SK-N-SH (cell line): Measurements from ENCODE around the gene MYH6. TPM values are rescaled to one million over a fixed set of nuclear protein-coding genes. Genes with fewer than 3 reads are reported as not detected.

ENCODE experiments used
- CTCF ChIA-PET: fragments of 300-600, 350-600 bp; formaldehyde crosslinking; extraction: SDS; loops from one replicate; lab custom pipeline; 2021; lab: Yijun Ruan, JAX
- POLR2A ChIA-PET: fragments of 350-600 bp; sonication (Branson Sonifier 250); formaldehyde crosslinking; extraction: SDS; loops from one replicate; lab custom pipeline; 2020; ENCODE audit warnings: antibody characterized with exemption, inconsistent platforms; lab: Yijun Ruan, JAX
- DNase-seq: peaks from one replicate; pipeline ENCODE4 v3.0.0; 2012
- H2AFZ ChIP-seq: fragments of 200-600 bp; sonication (generic); 2 replicates; pipeline ENCODE4 v1.8.1; 2016; ENCODE audit warnings: antibody characterized with exemption, mild to moderate bottlenecking, low read depth
- H3F3A ChIP-seq: fragments of 200-600 bp; sonication (generic); replicated peaks from 2 replicates; pipeline ENCODE3; 2016; ENCODE audit warnings: antibody characterized with exemption, mild to moderate bottlenecking; ENCODE audit not compliant: insufficient read depth
- H3K27ac ChIP-seq, 2 experiments: fragments of 200-500 bp in 1 of 2; fragments of 200-600 bp in 1 of 2; sonication (Bioruptor generic) in 1 of 2; sonication (generic), shearing (Covaris generic) in 1 of 2; 2 replicates each; pipeline versions ENCODE4 v1.5.1 to v1.6.1; 2014 to 2016; ENCODE audit warnings: low read depth in 2 of 2, inconsistent platforms in 1 of 2, low read length in 1 of 2, mild to moderate bottlenecking in 1 of 2, mixed read lengths in 1 of 2
- H3K27me3 ChIP-seq: fragments of 200-600 bp; sonication (generic), shearing (Covaris generic); 2 replicates; pipeline ENCODE4 v1.6.1; 2016; ENCODE audit warnings: mixed run types; ENCODE audit not compliant: insufficient read depth
- H3K36me3 ChIP-seq, 2 experiments: fragments of 200-500 bp in 1 of 2; fragments of 200-600 bp in 1 of 2; sonication (Bioruptor generic) in 1 of 2; sonication (generic) in 1 of 2; replicated peaks in 1 of 2; 2 replicates each; pipeline versions ENCODE3 to v1.5.1; 2014 to 2016; ENCODE audit warnings: low read length in 1 of 2, mild to moderate bottlenecking in 1 of 2; ENCODE audit not compliant: insufficient read depth in 2 of 2, control insufficient read depth in 1 of 2
- H3K4me1 ChIP-seq, 2 experiments: fragments of 200-500 bp in 1 of 2; fragments of 200-600 bp in 1 of 2; sonication (Bioruptor generic) in 1 of 2; sonication (generic), shearing (Covaris generic) in 1 of 2; 2 replicates each; pipeline versions ENCODE4 v1.5.1 to v1.6.1; 2014 to 2016; ENCODE audit warnings: low read depth in 1 of 2, low read length in 1 of 2, mixed run types in 1 of 2; ENCODE audit not compliant: insufficient read depth in 2 of 2, control insufficient read depth in 1 of 2
- H3K4me2 ChIP-seq: fragments of 200-600 bp; sonication (generic), shearing (Covaris generic); 2 replicates; pipeline ENCODE4 v1.6.1; 2017; ENCODE audit warnings: mixed run types
- H3K4me3 ChIP-seq, 2 experiments: fragments of 200-500 bp in 1 of 2; fragments of 200-600 bp in 1 of 2; sonication (Bioruptor generic) in 1 of 2; sonication (generic), shearing (Covaris generic) in 1 of 2; 2 replicates each; pipeline versions ENCODE4 v1.5.1 to v1.8.1; 2014 to 2016; ENCODE audit warnings: low read depth in 2 of 2, inconsistent platforms in 1 of 2, low read length in 1 of 2, mild to moderate bottlenecking in 1 of 2, mixed read lengths in 1 of 2, moderate library complexity in 1 of 2
- H3K79me2 ChIP-seq: fragments of 200-600 bp; sonication (generic); 2 replicates; pipeline ENCODE4 v1.8.1; 2017; ENCODE audit warnings: mild to moderate bottlenecking; ENCODE audit not compliant: insufficient read depth
- H3K9ac ChIP-seq: fragments of 200-600 bp; sonication (generic); 2 replicates; pipeline ENCODE4 v1.6.1; 2017; ENCODE audit warnings: mixed run types
- H3K9me2 ChIP-seq: fragments of 200-600 bp; sonication (generic); 2 replicates; pipeline ENCODE4 v1.6.1; 2017; ENCODE audit warnings: mixed run types
- H3K9me3 ChIP-seq: fragments of 200-600 bp; sonication (generic); 2 replicates; pipeline ENCODE4 v1.6.1; 2017; ENCODE audit warnings: mixed run types, mild to moderate bottlenecking, moderate library complexity
- H4K20me1 ChIP-seq: fragments of 200-600 bp; sonication (generic); 2 replicates; pipeline ENCODE4 v1.6.1; 2017; ENCODE audit warnings: mild to moderate bottlenecking, mixed run types; ENCODE audit not compliant: insufficient read depth
- CHD2 ChIP-seq: fragments of 150-350 bp; IDR thresholded peaks from 2 replicates; pipeline ENCODE4 v1.6.1; 2018; ENCODE audit warnings: low read length; ENCODE audit not compliant: partially characterized antibody
- FOXJ3 ChIP-seq: sonication (generic); formaldehyde crosslinking; IDR thresholded peaks from 2 replicates; pipeline ENCODE4 v1.5.1; 2020; ENCODE audit warnings: mild to moderate bottlenecking, missing genetic modification reagents
- FOXM1 ChIP-seq: IDR thresholded peaks from 2 replicates; pipeline ENCODE4 v1.4.0; 2012; ENCODE audit warnings: low read depth, mild to moderate bottlenecking
- GATA2 ChIP-seq: sonication (generic); formaldehyde crosslinking; IDR thresholded peaks from 2 replicates; pipeline ENCODE4 v1.5.0; 2020; ENCODE audit warnings: mild to moderate bottlenecking, missing genetic modification reagents
- JUND ChIP-seq: IDR thresholded peaks from 2 replicates; pipeline ENCODE4 v1.4.0; 2012
- MAX ChIP-seq: IDR thresholded peaks from 2 replicates; pipeline ENCODE4 v1.4.0; 2012; ENCODE audit warnings: low read depth
- MEF2A ChIP-seq: IDR thresholded peaks from 2 replicates; pipeline ENCODE4 v1.4.0; 2012; ENCODE audit warnings: low read depth, borderline replicate concordance
- NFIC ChIP-seq: IDR thresholded peaks from 2 replicates; pipeline ENCODE4 v1.4.0; 2012; ENCODE audit warnings: borderline replicate concordance
- POLR2AphosphoS5 ChIP-seq: IDR thresholded peaks from 2 replicates; pipeline ENCODE4 v1.6.1; 2012; ENCODE audit warnings: low read depth, low read length
- RAD21 ChIP-seq: IDR thresholded peaks from 2 replicates; pipeline ENCODE4 v1.6.1; 2012; ENCODE audit warnings: mild to moderate bottlenecking, low read length
- RCOR1 ChIP-seq: fragments of 150-350 bp; IDR thresholded peaks from 2 replicates; pipeline ENCODE4 v1.6.1; 2017; ENCODE audit warnings: antibody characterized with exemption, low read length
- RFX5 ChIP-seq: IDR thresholded peaks from 2 replicates; pipeline ENCODE4 v1.6.1; 2012; ENCODE audit warnings: mild to moderate bottlenecking, improper control_type of control experiment, low read length
- SMC3 ChIP-seq: IDR thresholded peaks from 2 replicates; pipeline ENCODE4 v1.6.1; 2012; ENCODE audit warnings: low read depth, low read length, improper control_type of control experiment
- TCF12 ChIP-seq: IDR thresholded peaks from 2 replicates; pipeline ENCODE4 v1.4.0; 2012
- TEAD4 ChIP-seq: IDR thresholded peaks from 2 replicates; pipeline ENCODE4 v1.4.0; 2012; ENCODE audit warnings: mild to moderate bottlenecking, borderline replicate concordance; ENCODE audit not compliant: insufficient read depth
- USF1 ChIP-seq: IDR thresholded peaks from 2 replicates; pipeline ENCODE4 v1.4.0; 2012; ENCODE audit warnings: low read depth, borderline replicate concordance
- USF2 ChIP-seq: fragments of 150-350 bp; IDR thresholded peaks from 2 replicates; pipeline ENCODE4 v1.6.1; 2017; ENCODE audit warnings: antibody characterized with exemption, low read length, low read depth, borderline replicate concordance
- ZBTB33 ChIP-seq: IDR thresholded peaks from 2 replicates; pipeline ENCODE4 v1.4.0; 2012; ENCODE audit warnings: low read depth, borderline replicate concordance
- WGBS: methylation state at CpG from one replicate; pipeline ENCODE4 v1.1.6; 2017; ENCODE audit warnings: low lambda C conversion rate; 5-methylcytosine and 5-hydroxymethylcytosine counted together
- polyA plus RNA-seq, 3 experiments: library from polyadenylated mRNA; depleted of rRNA; stranded (reverse); fragments of >200 nt; gene quantifications; 2 replicates each; pipeline ENCODE4 v1.2.3, GENCODE V29; 2012
- TF ChIP-seq, protein P1 (sequence below): fragments of 200-600 bp; sonication (generic); IDR thresholded peaks from 2 replicates; pipeline ENCODE4 v1.6.1; 2017; ENCODE audit warnings: antibody characterized with exemption, mild to moderate bottlenecking, moderate library complexity
- TF ChIP-seq, protein P2 (sequence below): IDR thresholded peaks from 2 replicates; pipeline ENCODE4; 2012

Gene MYH6
- polyA plus RNA-seq, 1 of the 3 experiments (the other 2 are of a cell fraction): not detected

DNA sequence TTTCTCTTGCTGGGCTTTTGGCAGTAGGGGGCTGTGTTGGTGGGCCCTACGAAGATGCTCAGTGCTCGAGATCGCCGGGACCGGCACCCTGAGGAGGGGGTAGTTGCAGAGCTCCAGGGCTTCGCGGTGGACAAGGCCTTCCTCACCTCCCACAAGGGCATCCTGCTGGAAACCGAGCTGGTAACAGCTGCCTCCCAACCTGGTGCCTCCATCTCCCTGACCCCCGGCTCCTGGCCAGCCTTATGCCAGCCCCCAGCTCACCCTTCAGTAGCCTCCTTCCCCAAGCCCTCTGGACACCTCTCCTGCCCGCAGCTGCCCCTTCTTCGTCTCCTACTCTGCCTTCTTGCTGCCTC, 30.9 kb downstream of the MYH6 start (continued):
- no peak for TF ChIP-seq USF1

DNA sequence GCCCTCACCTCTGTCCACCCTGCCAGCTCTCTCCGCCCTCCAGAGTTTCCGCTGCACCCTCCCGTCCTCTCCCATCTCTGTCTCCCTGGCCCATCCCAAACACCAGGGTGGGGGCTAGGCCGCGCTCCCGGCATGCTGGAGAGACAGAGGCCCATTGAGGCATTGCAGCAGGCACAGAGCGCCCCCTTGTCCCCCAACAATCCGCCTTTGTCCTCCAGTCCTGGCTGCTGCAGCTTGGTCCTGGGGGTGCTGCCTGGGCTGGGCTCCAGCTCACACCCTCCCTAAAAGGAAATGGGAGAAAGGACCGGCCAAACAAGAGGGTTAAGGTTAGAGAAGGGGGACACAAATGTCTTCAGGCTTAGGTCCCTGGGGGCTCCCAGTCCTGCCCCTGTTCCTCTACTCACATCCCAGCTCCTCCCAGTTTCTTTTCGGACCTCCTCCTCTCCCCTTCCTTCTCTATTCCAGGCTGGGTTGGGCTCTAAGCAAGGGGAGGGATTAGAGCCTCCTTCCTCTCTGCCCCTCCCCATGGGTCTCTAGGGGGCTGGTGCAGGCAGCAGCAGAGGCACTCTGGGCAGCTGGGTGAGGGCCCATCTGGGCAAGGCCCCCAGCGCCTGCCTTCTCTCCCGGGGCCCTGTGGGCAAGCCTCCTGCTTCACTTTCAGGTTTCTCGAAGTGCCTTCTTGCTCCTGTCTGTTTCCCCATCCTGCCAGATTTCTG, 31.4 kb downstream of the MYH6 start, which contains the start of gene CMTM5:
Gene CMTM5 (plus strand): TSS at position 565 of the 716 bp plus-strand sequence. CDS start 206 bp downstream, outside the sequence.
- Histone ChIP-seq H3K9ac (no peak within 1 kb of the TSS), H3K79me2 (no peaks in the 10 kb centered on the region), H3K36me3 (no peaks in the 10 kb centered on the region), H3K4me2 (no peak within 1 kb of the TSS), H3K9me2 (no peaks in the 10 kb centered on the region), H3K27me3 (peaks cover 2% of the 10 kb centered on the region), H4K20me1 (no peaks in the 10 kb centered on the region), H3K9me3 (no peaks in the 10 kb centered on the region), H2AFZ (no peak within 1 kb of the TSS), H3F3A (no peaks in the 10 kb centered on the region), H3K27ac (no peak within 1 kb of the TSS), H3K4me3 (no peak within 1 kb of the TSS), H3K4me1 (peaks cover 0 to 3% of the 10 kb centered on the region in 2 experiments; a peak in 1 of 4 replicates)
- CTCF ChIA-PET: interaction anchor here (0.8 to 8.2 kb wide), 4 partner anchors 50 to 256 kb away, joined by 3 to 179 read pairs (median 3); partner anchors contain the start of gene PABPN1
- POLR2A ChIA-PET: interaction anchor here (3.1 kb wide), 1 partner anchor 11 kb away, joined by 13 read pairs; the partner anchor contains the start of gene EFS
- no peak for DNase-seq
- TF ChIP-seq FOXJ3 (CRISPR knock-in tag): no peak
- no peak for TF ChIP-seq CHD2
- TF ChIP-seq MAX: no peak
- TF ChIP-seq RAD21: no peak
- no peak for TF ChIP-seq SMC3
- TF ChIP-seq JUND: no peak
- no peak for TF ChIP-seq TCF12
- TF ChIP-seq USF2: no peak
- no peak for TF ChIP-seq FOXM1
- TF ChIP-seq MEF2A: no peak
- no peak for TF ChIP-seq GATA2 (CRISPR knock-in tag)
- TF ChIP-seq, protein P1, sequence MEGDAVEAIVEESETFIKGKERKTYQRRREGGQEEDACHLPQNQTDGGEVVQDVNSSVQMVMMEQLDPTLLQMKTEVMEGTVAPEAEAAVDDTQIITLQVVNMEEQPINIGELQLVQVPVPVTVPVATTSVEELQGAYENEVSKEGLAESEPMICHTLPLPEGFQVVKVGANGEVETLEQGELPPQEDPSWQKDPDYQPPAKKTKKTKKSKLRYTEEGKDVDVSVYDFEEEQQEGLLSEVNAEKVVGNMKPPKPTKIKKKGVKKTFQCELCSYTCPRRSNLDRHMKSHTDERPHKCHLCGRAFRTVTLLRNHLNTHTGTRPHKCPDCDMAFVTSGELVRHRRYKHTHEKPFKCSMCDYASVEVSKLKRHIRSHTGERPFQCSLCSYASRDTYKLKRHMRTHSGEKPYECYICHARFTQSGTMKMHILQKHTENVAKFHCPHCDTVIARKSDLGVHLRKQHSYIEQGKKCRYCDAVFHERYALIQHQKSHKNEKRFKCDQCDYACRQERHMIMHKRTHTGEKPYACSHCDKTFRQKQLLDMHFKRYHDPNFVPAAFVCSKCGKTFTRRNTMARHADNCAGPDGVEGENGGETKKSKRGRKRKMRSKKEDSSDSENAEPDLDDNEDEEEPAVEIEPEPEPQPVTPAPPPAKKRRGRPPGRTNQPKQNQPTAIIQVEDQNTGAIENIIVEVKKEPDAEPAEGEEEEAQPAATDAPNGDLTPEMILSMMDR: no peak
- no peak for TF ChIP-seq TEAD4
- TF ChIP-seq, protein P2, sequence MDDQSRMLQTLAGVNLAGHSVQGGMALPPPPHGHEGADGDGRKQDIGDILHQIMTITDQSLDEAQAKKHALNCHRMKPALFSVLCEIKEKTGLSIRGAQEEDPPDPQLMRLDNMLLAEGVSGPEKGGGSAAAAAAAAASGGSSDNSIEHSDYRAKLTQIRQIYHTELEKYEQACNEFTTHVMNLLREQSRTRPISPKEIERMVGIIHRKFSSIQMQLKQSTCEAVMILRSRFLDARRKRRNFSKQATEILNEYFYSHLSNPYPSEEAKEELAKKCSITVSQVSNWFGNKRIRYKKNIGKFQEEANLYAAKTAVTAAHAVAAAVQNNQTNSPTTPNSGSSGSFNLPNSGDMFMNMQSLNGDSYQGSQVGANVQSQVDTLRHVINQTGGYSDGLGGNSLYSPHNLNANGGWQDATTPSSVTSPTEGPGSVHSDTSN: no peak
- no peak for TF ChIP-seq POLR2AphosphoS5
- TF ChIP-seq NFIC: no peak
- TF ChIP-seq RCOR1: no peak
- TF ChIP-seq RFX5: no peak
- TF ChIP-seq ZBTB33: no peak
- 76% methylated on average over 13 of the region's 13 CpGs for WGBS
